ENCODE data around the gene APBA2.

APBA2 gene

GRCh38 chr15:28978661-28979060 lies 92.9 kb downstream of the APBA2 start:
- TF ChIP-seq EZH2 (IDR thresholded peaks at IDR 0.05; ENCODE audit: borderline replicate concordance, low read depth, low read length, severe bottlenecking), result no peak
- H3K4me1 ChIP-seq (ENCODE audit: insufficient read depth, low read length), result no peaks in the 10 kb centered on the region
- no peak overlapping the region for H3K4me3 ChIP-seq (ENCODE audit: low read depth in 1 of 2, low read length in 2 of 2)

GRCh38 chr15:28979208-28979841 lies 93.6 kb downstream of the APBA2 start:
- Histone ChIP-seq H3K4me2 (ENCODE audit: insufficient read depth, low read length) (no peak overlapping the region), H4K20me1 (ENCODE audit: insufficient read depth, low read length) (no peaks in the 10 kb centered on the region; the same call in 1 of the 2 replicates), H3K9me3 (ENCODE audit: insufficient read depth, low read length, severe bottlenecking) (no peaks in the 10 kb centered on the region), H3K4me1 (ENCODE audit: insufficient read depth, low read length) (no peaks in the 10 kb centered on the region), H3K36me3 (ENCODE audit: insufficient read depth, low read length) (no peaks in the 10 kb centered on the region), H3K4me3 (ENCODE audit: low read depth in 1 of 2, low read length in 2 of 2) (no peak overlapping the region), H2AFZ (ENCODE audit: low read depth, low read length) (no peak overlapping the region), H3K79me2 (ENCODE audit: insufficient read depth, low read length) (no peaks in the 10 kb centered on the region), H3K27ac (ENCODE audit: low read length) (no peak overlapping the region), H3K27me3 (ENCODE audit: insufficient read depth, low read length, poor library complexity) (no peaks in the 10 kb centered on the region), H3K9ac (ENCODE audit: low read depth, low read length) (no peak overlapping the region)
- ATAC-seq (ENCODE audit: insufficient read depth, low read depth), result no peak
- no peak for DNase-seq
- TF ChIP-seq CTCF (IDR thresholded peaks at IDR 0.05; ENCODE audit: borderline replicate concordance, extremely low read depth, low read length, poor library complexity, severe bottlenecking) (no peak), EZH2 (IDR thresholded peaks at IDR 0.05; ENCODE audit: borderline replicate concordance, low read depth, low read length, severe bottlenecking) (no peak)

More at GRCh38 chr15:28978661-28979060, 92.9 kb downstream of the APBA2 start:
- Histone ChIP-seq H2AFZ (ENCODE audit: low read depth, low read length) (no peak overlapping the region), H3K27ac (ENCODE audit: low read length) (no peak overlapping the region), H3K9ac (ENCODE audit: low read depth, low read length) (no peak overlapping the region), H3K9me3 (ENCODE audit: insufficient read depth, low read length, severe bottlenecking) (no peaks in the 10 kb centered on the region), H3K4me2 (ENCODE audit: insufficient read depth, low read length) (no peak overlapping the region), H3K27me3 (ENCODE audit: insufficient read depth, low read length, poor library complexity) (no peaks in the 10 kb centered on the region), H4K20me1 (ENCODE audit: insufficient read depth, low read length) (no peaks in the 10 kb centered on the region; the same call in 1 of the 2 replicates), H3K79me2 (ENCODE audit: insufficient read depth, low read length) (no peaks in the 10 kb centered on the region), H3K36me3 (ENCODE audit: insufficient read depth, low read length) (no peaks in the 10 kb centered on the region)
- no peak for DNase-seq
- no peak for ATAC-seq (ENCODE audit: insufficient read depth, low read depth)

- ATAC-seq (ENCODE audit: insufficient read depth, low read depth), result no peak
- TF ChIP-seq CTCF (IDR thresholded peaks at IDR 0.05; ENCODE audit: borderline replicate concordance, extremely low read depth, low read length, poor library complexity, severe bottlenecking) (no peak), EZH2 (IDR thresholded peaks at IDR 0.05; ENCODE audit: borderline replicate concordance, low read depth, low read length, severe bottlenecking) (no peak)
- H3K27ac ChIP-seq (ENCODE audit: low read length), result no peak overlapping the region
Measured at GRCh38 chr15:28980709-28981350, 95.1 kb downstream of the APBA2 start.

DNA sequence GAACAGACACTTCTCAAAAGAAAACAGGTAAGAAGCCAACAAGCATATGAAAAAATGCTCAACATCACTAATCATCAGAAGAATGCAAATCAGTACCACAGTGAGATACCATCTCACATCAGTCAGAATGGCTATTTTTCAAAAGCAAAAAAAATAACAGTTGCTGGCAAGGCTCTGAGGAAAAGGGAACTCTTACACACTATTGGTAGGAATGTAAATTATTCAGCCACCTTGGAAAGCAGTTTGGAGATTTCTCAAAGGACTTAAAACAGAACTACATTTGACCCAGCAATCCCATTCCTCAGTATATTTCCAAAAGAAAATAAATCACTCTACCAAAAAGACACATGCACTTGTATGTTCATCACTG lies 95.6 kb downstream of the APBA2 start:
- H3K4me1 ChIP-seq (ENCODE audit: insufficient read depth, low read length), result no peaks in the 10 kb centered on the region
- H2AFZ ChIP-seq (ENCODE audit: low read depth, low read length), result no peak overlapping the region
- no peaks in the 10 kb centered on the region for H3K27me3 ChIP-seq (ENCODE audit: insufficient read depth, low read length, poor library complexity)
- no peaks in the 10 kb centered on the region for H3K79me2 ChIP-seq (ENCODE audit: insufficient read depth, low read length)
- H4K20me1 ChIP-seq (ENCODE audit: insufficient read depth, low read length), result no peaks in the 10 kb centered on the region; the same call in 1 of the 2 replicates
- no peak overlapping the region for H3K4me3 ChIP-seq (ENCODE audit: low read depth in 1 of 2, low read length in 2 of 2)
- no peak for DNase-seq
- TF ChIP-seq EZH2 (IDR thresholded peaks at IDR 0.05; ENCODE audit: borderline replicate concordance, low read depth, low read length, severe bottlenecking), result no peak
- no peak for TF ChIP-seq CTCF (IDR thresholded peaks at IDR 0.05; ENCODE audit: borderline replicate concordance, extremely low read depth, low read length, poor library complexity, severe bottlenecking)
- no peak for ATAC-seq (ENCODE audit: insufficient read depth, low read depth)
- no peak overlapping the region for H3K4me2 ChIP-seq (ENCODE audit: insufficient read depth, low read length)
- no peak overlapping the region for H3K27ac ChIP-seq (ENCODE audit: low read length)
- no peaks in the 10 kb centered on the region for H3K36me3 ChIP-seq (ENCODE audit: insufficient read depth, low read length)
- no peak overlapping the region for H3K9ac ChIP-seq (ENCODE audit: low read depth, low read length)
- no peaks in the 10 kb centered on the region for H3K9me3 ChIP-seq (ENCODE audit: insufficient read depth, low read length, severe bottlenecking)

More at GRCh38 chr15:28980709-28981350, 95.1 kb downstream of the APBA2 start:
- Histone ChIP-seq H3K79me2 (ENCODE audit: insufficient read depth, low read length) (no peaks in the 10 kb centered on the region), H3K4me1 (ENCODE audit: insufficient read depth, low read length) (no peaks in the 10 kb centered on the region), H2AFZ (ENCODE audit: low read depth, low read length) (no peak overlapping the region), H3K9me3 (ENCODE audit: insufficient read depth, low read length, severe bottlenecking) (no peaks in the 10 kb centered on the region), H3K9ac (ENCODE audit: low read depth, low read length) (no peak overlapping the region), H3K36me3 (ENCODE audit: insufficient read depth, low read length) (no peaks in the 10 kb centered on the region), H3K27me3 (ENCODE audit: insufficient read depth, low read length, poor library complexity) (no peaks in the 10 kb centered on the region), H4K20me1 (ENCODE audit: insufficient read depth, low read length) (no peaks in the 10 kb centered on the region; the same call in 1 of the 2 replicates), H3K4me3 (ENCODE audit: low read depth in 1 of 2, low read length in 2 of 2) (no peak overlapping the region), H3K4me2 (ENCODE audit: insufficient read depth, low read length) (no peak overlapping the region)
- DNase-seq, result no peak

Measured in DND-41 (cell line).